GM18870 (cell line): ENCODE measurements around the gene ATP9B.
"Not testable (repeated sequence)": the region's sequence is repeated elsewhere in the genome, so short reads cannot be mapped to it uniquely, and the experiment has no call there.

Experiments used
- ATAC-seq: cut with Tn5 transposase; IDR thresholded peaks from one replicate; pipeline ENCODE4 v1.9.1; 2021; ENCODE audit warnings: moderate library complexity; ENCODE audit not compliant: unreplicated experiment

Gene ATP9B

GRCh38 chr18:79275461-79275860 is 206.3 kb downstream of the ATP9B start:
- peak; percentile 15 for ATAC-seq

- peak; percentile 87 for ATAC-seq
Measured at GRCh38 chr18:79275992-79276391, 206.8 kb downstream of the ATP9B start.

DNA sequence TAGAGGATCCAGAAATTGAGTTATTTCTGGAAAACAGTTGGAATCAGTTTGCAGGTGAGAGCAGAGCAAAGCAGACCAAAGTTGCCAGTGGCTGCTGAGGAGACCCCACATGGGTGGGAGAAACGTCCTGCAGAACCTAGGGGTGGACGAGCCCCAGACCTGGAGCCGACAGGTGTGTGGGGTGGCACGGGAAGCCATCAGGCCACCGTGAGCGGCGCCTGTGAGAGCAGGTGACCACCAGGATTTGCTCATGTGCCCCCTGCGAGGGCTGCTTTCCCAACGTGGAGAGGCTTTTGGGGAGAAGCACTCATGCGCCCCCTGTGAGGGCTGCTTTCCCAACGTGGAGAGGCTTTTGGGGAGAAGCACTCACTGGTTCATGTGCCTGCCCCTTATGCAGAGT is 209.7 kb downstream of the ATP9B start:
- no peak for ATAC-seq

DNA sequence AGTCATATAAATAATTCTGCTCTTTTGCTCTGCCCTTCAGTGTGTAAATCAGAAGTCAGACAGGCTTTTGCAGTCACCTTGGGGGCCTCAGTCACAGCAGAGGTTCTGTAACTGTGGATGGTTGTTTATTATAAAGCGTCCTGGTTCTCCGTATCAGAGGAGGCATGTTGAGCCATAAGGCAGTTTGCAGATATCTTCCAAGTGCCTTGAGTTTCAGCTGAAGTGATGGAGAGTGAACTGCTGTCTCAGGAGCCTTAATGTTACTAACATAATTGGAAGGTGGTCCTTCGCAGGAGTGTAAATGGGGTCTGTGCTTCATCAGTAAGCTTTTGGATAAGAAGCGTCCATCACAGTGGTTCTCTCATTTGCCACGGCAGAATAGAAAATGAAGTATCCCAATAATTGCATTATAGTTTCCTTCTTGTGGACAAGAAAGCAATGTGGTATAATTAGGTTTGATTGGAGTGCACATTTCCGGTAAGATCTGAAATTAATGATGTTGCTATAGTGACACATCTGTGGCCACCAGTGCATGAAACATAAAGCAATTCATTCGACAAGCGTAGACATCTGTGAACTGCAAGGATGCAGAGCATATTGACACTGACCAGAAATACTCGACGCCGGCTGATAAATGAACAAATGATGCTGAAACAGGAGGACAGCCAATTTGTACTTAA is 214.1 kb downstream of the ATP9B start:
- no peak for ATAC-seq

GRCh38 chr18:79283929-79284328 is 214.7 kb downstream of the ATP9B start:
- ATAC-seq: no peak

DNA sequence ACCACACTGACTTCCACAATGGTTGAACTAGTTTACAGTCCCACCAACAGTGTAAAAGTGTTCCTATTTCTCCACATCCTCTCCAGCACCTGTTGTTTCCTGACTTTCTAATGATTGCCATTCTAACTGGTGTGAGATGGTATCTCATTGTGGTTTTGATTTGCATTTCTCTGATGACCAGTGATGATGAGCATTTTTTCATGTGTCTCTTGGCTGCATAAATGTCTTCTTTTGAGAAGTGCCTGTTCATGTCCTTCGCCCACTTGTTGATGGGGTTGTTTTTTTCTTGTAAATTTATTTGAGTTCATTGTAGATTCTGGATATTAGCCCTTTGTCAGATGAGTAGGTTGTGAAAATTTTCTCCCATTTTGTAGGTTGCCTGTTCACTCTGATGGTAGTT is 216.0 kb downstream of the ATP9B start:
- not testable (repeated sequence) for ATAC-seq

DNA sequence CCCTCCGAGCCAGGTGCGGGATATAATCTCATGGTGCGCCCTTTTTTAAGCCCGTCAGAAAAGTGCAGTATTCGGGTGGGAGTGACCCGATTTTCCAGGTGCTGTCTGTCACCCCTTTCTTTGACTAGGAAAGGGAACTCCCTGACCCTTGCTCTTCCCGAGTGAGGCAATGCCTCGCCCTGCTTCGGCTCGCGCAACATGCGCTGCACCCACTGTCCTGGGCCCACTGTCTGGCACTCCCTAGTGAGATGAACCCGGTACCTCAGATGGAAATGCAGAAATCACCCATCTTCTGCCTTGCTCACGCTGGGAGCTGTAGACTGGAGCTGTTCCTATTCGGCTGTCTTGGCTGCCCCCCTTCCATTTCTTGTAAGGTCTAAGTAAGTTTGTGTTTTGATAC is 221.2 kb downstream of the ATP9B start:
- ATAC-seq: not testable (repeated sequence)

DNA sequence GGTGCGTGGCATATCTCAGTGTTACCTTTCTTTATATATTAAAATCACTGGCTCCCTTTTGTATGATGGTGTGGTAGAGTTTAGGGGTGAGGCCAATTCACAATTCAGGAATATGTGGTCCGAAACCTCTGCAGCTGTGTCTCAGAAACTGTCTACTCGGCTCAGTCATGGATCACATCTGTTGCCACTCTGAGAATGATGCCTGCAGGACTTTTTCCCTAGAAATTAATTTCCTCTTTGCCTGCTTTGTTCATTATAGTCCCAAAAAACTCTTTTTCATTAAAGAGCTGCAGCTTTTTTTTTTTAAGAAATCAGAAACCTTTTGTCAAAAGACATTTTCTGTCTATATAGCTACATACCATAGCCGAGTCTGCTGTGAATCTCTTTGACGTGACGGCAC is 221.7 kb downstream of the ATP9B start:
- no peak for ATAC-seq

- ATAC-seq: no peak
Measured at GRCh38 chr18:79294235-79294634, 225.0 kb downstream of the ATP9B start.

DNA sequence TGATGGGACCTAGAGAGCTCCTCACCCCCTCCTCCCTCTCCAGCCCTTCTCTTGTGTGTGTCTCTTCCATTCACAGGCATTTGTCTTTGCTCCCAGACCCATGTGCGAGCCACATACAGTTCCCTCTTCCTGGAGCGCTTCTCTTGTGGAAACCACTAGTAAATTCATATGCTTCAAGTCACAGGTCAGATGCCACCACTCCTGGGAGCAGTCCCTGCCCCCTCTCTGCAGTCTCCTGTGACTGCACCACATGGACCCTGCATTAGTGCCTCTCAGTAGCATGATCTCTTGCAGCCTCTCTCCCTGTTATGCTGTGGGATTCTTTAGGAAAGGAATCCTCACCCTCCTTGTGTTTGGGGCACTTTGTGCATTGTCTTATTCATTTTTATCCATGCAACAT is 230.1 kb downstream of the ATP9B start:
- ATAC-seq: no peak

- ATAC-seq: no peak
Measured at GRCh38 chr18:79299711-79300110, 230.5 kb downstream of the ATP9B start.

DNA sequence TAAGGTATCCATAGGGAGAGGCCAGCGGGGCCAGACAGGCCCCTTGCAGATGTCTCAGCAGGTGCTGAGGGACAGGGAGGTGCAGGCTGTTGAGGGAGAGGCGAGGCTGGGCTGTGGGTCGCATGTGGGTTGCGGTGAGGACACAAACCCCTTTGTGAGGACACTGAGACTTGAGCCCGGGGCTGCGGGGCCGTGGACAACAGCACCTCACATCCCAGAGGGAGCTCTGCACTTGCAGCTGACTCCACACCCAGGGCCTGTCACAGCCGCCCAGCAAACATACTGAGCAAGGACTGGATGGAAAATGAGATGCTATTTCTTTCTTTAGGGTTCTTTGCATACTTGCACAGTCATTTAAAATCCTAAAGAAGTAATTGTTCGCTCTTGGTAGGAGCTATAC is 231.2 kb downstream of the ATP9B start:
- no peak for ATAC-seq

- ATAC-seq: no peak
Measured at GRCh38 chr18:79302120-79302519, 232.9 kb downstream of the ATP9B start.

DNA sequence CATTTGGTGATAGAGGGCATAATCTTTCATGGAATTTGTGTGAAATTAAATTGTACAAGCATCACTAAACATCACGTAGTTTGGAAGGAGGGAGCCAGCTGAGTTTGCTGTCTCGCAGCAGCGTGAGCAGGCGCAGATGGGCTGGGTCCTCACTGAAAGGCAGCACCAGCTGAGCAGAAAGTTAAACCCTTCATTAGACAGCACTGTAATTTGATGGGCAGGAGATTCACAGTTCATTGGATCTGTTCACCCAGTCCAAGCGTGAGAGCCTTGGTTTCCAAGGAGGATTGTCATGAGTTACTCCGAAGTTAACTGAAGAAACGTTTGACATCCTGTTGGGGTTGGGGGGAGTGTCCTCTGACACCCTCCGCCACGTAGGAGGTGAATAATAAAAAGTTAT is 236.7 kb downstream of the ATP9B start:
- no peak for ATAC-seq

DNA sequence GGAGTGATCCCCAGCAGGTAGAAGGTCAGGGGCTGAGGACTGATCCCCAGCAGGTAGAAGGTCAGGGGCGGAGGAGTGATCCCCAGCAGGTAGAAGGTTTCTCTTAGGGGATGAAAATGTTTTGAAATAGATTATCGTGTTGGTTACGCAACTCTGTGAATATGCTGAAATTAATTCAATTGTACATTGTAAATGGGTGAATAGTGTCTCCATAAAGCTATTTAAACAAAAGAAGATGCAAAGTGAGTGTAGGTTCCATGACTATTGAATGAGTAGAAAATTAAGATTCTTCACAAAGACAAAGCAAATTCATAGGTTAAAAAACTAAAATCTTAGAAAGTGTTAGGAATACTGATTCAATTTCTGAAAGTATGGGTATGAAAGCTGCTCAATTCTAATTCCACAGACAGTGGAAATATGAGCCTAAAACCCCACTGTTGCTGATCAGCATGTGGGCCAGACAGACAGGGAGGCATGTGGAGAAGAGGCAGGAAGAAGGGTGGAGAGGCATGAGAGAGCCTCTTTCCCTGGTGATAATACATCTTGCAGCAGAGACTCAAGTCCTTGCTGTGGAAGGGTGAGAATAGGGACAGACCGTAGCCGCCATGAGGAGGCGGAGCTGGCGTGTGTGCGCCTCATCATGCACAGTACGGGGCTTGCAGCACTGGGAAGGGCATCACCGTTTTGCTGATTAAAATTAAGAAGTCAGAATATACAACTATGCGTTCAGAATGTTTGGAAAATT is 240.6 kb downstream of the ATP9B start:
- no peak for ATAC-seq

GRCh38 chr18:79314838-79315388 is 245.7 kb downstream of the ATP9B start:
- no peak for ATAC-seq

GRCh38 chr18:79315596-79315995 is 246.4 kb downstream of the ATP9B start:
- no peak for ATAC-seq

DNA sequence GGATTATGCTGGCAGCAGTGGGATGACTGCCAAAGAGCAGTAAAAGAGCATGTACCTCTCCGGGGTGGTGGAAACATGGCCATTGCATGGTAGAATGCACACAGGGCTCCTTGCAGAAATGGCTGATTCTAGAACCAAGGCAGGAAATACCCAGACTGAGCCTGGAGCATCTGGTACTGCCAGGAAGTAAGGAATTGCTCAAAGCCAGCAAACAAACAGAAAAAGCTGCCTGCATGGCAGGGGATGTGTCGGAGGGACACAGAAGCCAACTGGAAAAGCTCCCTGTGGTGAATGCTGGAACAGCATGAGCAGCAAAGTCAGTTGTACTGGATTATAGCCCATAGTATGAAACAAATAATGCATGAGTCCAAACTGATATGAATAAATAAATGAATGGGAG is 248.5 kb downstream of the ATP9B start:
- no peak for ATAC-seq

- ATAC-seq: no peak
Measured at GRCh38 chr18:79318142-79318673, 249.0 kb downstream of the ATP9B start.

DNA sequence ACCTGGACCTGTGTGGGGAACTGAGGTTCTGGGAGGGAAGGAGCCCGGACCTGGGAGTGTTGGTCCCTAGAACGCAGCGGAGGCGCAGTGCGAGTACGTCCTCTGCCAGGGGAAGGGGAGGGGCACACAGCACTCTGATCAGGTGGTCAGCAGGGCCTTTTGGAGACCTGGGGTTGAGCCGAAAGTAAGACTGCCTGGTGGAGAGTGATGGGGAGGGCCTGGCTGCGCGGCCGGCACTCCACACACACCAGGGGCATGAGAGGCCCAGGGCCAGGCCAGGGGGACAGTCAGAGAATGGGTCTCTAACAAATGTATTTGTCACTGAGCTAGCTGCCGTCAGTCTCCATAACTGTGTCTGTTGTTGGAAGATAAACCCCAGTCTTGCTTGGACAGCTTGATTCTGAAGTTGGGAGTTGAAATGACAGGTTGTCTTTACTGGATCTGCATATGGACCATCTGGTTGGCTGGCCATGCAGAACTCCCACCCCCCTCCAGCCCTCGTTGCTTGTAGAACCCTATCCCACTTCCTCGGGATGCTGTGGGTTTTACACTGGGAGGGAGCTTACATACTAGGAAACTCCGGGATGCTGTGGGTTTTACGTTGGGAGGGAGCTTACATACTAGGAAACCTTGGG is 251.1 kb downstream of the ATP9B start:
- ATAC-seq: no peak

GRCh38 chr18:79321625-79322405 is 252.6 kb downstream of the ATP9B start:
- no peak for ATAC-seq
